ENCODE measurements around the gene SAXO1.

SAXO1 gene

GRCh38 chr9:18896531-18897179 lies 136.4 kb downstream of the SAXO1 start:
- DNase-seq, result peak; percentile 19
- H3K36me3 ChIP-seq (replicated peaks), result no peaks in the 10 kb centered on the region
- H3K27me3 ChIP-seq (replicated peaks), result no peaks in the 10 kb centered on the region
- in situ Hi-C loops (cut with HindIII; ENCODE audit: low pct_ligation_motif_present, low sequenced_read_pairs), result no loop called here
- no peak for TF ChIP-seq CTCF (IDR thresholded peaks at IDR 0.05; ENCODE audit: low read depth, low read length, missing control alignments)
- no peak overlapping the region for H3K27ac ChIP-seq
- no peak overlapping the region for H3K4me3 ChIP-seq (ENCODE audit: low read depth, low read length)

GRCh38 chr9:18896004-18896403 lies 137.0 kb downstream of the SAXO1 start:
- in situ Hi-C loops (cut with HindIII; ENCODE audit: low pct_ligation_motif_present, low sequenced_read_pairs), result no loop called here
- Histone ChIP-seq H3K4me3 (ENCODE audit: low read depth, low read length) (no peak overlapping the region), H3K36me3 (replicated peaks) (no peaks in the 10 kb centered on the region), H3K27me3 (replicated peaks) (no peaks in the 10 kb centered on the region), H3K27ac (no peak overlapping the region)
- no peak for TF ChIP-seq CTCF (IDR thresholded peaks at IDR 0.05; ENCODE audit: low read depth, low read length, missing control alignments)
- DNase-seq, result no peak

- Histone ChIP-seq H3K4me3 (ENCODE audit: low read depth, low read length) (no peak overlapping the region), H3K36me3 (replicated peaks) (peaks cover 6% of the 10 kb centered on the region), H3K27me3 (replicated peaks) (no peaks in the 10 kb centered on the region), H3K27ac (no peak overlapping the region)
- DNase-seq, result no peak
- in situ Hi-C loops (cut with HindIII; ENCODE audit: low pct_ligation_motif_present, low sequenced_read_pairs), result no loop called here
- TF ChIP-seq CTCF (IDR thresholded peaks at IDR 0.05; ENCODE audit: low read depth, low read length, missing control alignments), result no peak
Measured at GRCh38 chr9:18893491-18893890, 139.5 kb downstream of the SAXO1 start.

GRCh38 chr9:18893046-18893445 lies 140.0 kb downstream of the SAXO1 start:
- no peak for DNase-seq
- H3K4me3 ChIP-seq (ENCODE audit: low read depth, low read length), result no peak overlapping the region
- no peak overlapping the region for H3K27ac ChIP-seq
- peaks cover 6% of the 10 kb centered on the region for H3K36me3 ChIP-seq (replicated peaks)
- in situ Hi-C loops (cut with HindIII; ENCODE audit: low pct_ligation_motif_present, low sequenced_read_pairs), result no loop called here
- TF ChIP-seq CTCF (IDR thresholded peaks at IDR 0.05; ENCODE audit: low read depth, low read length, missing control alignments), result no peak
- H3K27me3 ChIP-seq (replicated peaks), result no peaks in the 10 kb centered on the region

GRCh38 chr9:18891946-18892670 lies 140.9 kb downstream of the SAXO1 start:
- DNase-seq, result no peak
- Histone ChIP-seq H3K27ac (no peak overlapping the region), H3K36me3 (replicated peaks) (peaks cover 6% of the 10 kb centered on the region), H3K4me3 (ENCODE audit: low read depth, low read length) (no peak overlapping the region), H3K27me3 (replicated peaks) (no peaks in the 10 kb centered on the region)
- no peak for TF ChIP-seq CTCF (IDR thresholded peaks at IDR 0.05; ENCODE audit: low read depth, low read length, missing control alignments)
- in situ Hi-C loops (cut with HindIII; ENCODE audit: low pct_ligation_motif_present, low sequenced_read_pairs), result no loop called here
